K562 (cell line): Measurements from ENCODE around the gene CSNK1D. TPM values are rescaled to one million over a fixed set of nuclear protein-coding genes. Genes with fewer than 3 reads are reported as not detected.
A peak's percentile ranks its signal among the peaks of the same experiment; 100 is the strongest.

Experiments
- ATAC-seq: fragments of 200-7000 bp; cut with Tn5 transposase; 3 replicates; pipeline ENCODE4 v1.9.1; 2020; ENCODE audit warnings: moderate library complexity
- BruUV-seq: library from RNA; stranded (reverse); fragments of 400-500 nt; replicated peaks from 2 replicates; lab custom pipeline; 2021; lab: Mats Ljungman, UMichigan
- CTCF ChIA-PET: fragments of 300-600 bp; formaldehyde crosslinking; extraction: SDS; loops from one replicate; lab custom pipeline; 2021; ENCODE audit warnings: low intra/inter-chr PET ratio; lab: Yijun Ruan, JAX
- POLR2A ChIA-PET: fragments of 300-600, 350-650 bp; sonication (Branson Sonifier 250); formaldehyde crosslinking; extraction: SDS; loops from one replicate; lab custom pipeline; 2021; ENCODE audit warnings: antibody characterized with exemption, inconsistent platforms; lab: Yijun Ruan, JAX
- DNase-seq, 4 experiments: peaks; one replicate each; pipeline versions ENCODE4 v3.0.0 to v3.0.0-alpha.2; 2011 to 2018; ENCODE audit warnings: low spot score in 3 of 4, mixed read lengths in 3 of 4; ENCODE audit errors: extremely low read depth in 1 of 4
- FAIRE-seq: peaks from 2 replicates; lab custom pipeline; 2011; peaks lifted over from hg19 to GRCh38; lab: Jason Lieb, UNC
- H2AFZ ChIP-seq: 2 replicates; pipeline ENCODE4 v1.6.0; 2011; ENCODE audit warnings: low read depth, low read length, control low read depth, inconsistent platforms
- H3K27ac ChIP-seq: fragments of 200-600 bp; 3 replicates; pipeline ENCODE4 v1.8.0; 2011; ENCODE audit warnings: low read depth, mild to moderate bottlenecking, control low read depth, inconsistent platforms, low read length, moderate library complexity, mixed read lengths; ENCODE audit errors: extremely low read depth
- H3K27me3 ChIP-seq, 2 experiments: fragments of 300-600 bp in 1 of 2; 2 replicates in 1 of 2; 3 replicates in 1 of 2; pipeline versions ENCODE4 v1.6.0 to v1.8.0; 2011; ENCODE audit warnings: inconsistent platforms in 2 of 2, low read length in 2 of 2, mild to moderate bottlenecking in 1 of 2, mixed read lengths in 1 of 2, moderate library complexity in 1 of 2; ENCODE audit not compliant: control insufficient read depth in 2 of 2, insufficient read depth in 2 of 2
- H3K36me3 ChIP-seq: fragments of 300-600 bp; 3 replicates; pipeline ENCODE4 v1.8.0; 2011; ENCODE audit warnings: mild to moderate bottlenecking, low read length, inconsistent platforms; ENCODE audit not compliant: control insufficient read depth, insufficient read depth
- H3K4me1 ChIP-seq, 2 experiments: fragments of 200-600 bp in 1 of 2; replicated peaks in 1 of 2; 2 replicates in 1 of 2; 3 replicates in 1 of 2; pipeline versions ENCODE4 v1.5.1 to v1.8.0; 2011; ENCODE audit warnings: inconsistent platforms in 2 of 2, low read length in 2 of 2, mild to moderate bottlenecking in 1 of 2, mixed read lengths in 1 of 2, moderate library complexity in 1 of 2; ENCODE audit not compliant: control insufficient read depth in 2 of 2, insufficient read depth in 2 of 2
- H3K4me2 ChIP-seq: 2 replicates; pipeline ENCODE4 v1.6.1; 2011; ENCODE audit warnings: low read length, control low read depth, inconsistent platforms, mixed read lengths; ENCODE audit not compliant: insufficient read depth
- H3K4me3 ChIP-seq: fragments of 200-600 bp; sonication (generic), shearing (Covaris generic); 2 replicates; pipeline ENCODE4 v1.5.1; 2016; ENCODE audit warnings: control low read depth, inconsistent platforms
- H3K79me2 ChIP-seq: fragments of 200-600 bp; 3 replicates; pipeline ENCODE4 v1.8.0; 2011; ENCODE audit warnings: low read length, inconsistent platforms; ENCODE audit not compliant: control insufficient read depth, insufficient read depth
- H3K9ac ChIP-seq, 2 experiments: 2 replicates each; pipeline versions ENCODE4 v1.6.0 to v1.6.1; 2011; ENCODE audit warnings: low read depth in 2 of 2, low read length in 2 of 2, control low read depth in 1 of 2, inconsistent platforms in 1 of 2, mild to moderate bottlenecking in 1 of 2, mixed read lengths in 1 of 2; ENCODE audit not compliant: insufficient read depth in 1 of 2
- H3K9me1 ChIP-seq: one replicate; pipeline ENCODE4 v1.6.0; 2011; ENCODE audit warnings: inconsistent platforms, mild to moderate bottlenecking, low read length, moderate library complexity; ENCODE audit not compliant: control insufficient read depth, insufficient read depth
- H3K9me3 ChIP-seq: replicated peaks from 2 replicates; pipeline ENCODE4 v1.5.1; 2011; ENCODE audit warnings: low read depth, low read length, inconsistent platforms; ENCODE audit not compliant: control insufficient read depth, insufficient read depth
- H4K20me1 ChIP-seq: replicated peaks from 2 replicates; pipeline ENCODE4 v1.6.1; 2011; ENCODE audit warnings: low read length, inconsistent platforms, mixed read lengths; ENCODE audit not compliant: control insufficient read depth, insufficient read depth
- FOXK1 ChIP-seq: sonication (generic); formaldehyde crosslinking; IDR thresholded peaks from 2 replicates; pipeline ENCODE4 v1.8.0; 2022; ENCODE audit warnings: missing genetic modification reagents, mild to moderate bottlenecking, borderline replicate concordance
- MYBL2 ChIP-seq, 2 experiments: fragments of 450-650 bp in 1 of 2; sonication (generic) in 1 of 2; formaldehyde crosslinking in 1 of 2; IDR thresholded peaks; 2 replicates each; pipeline versions ENCODE4 v1.6.1 to v1.8.1; 2017 to 2022; ENCODE audit warnings: borderline replicate concordance in 1 of 2, inconsistent platforms in 1 of 2, low read depth in 1 of 2, mild to moderate bottlenecking in 1 of 2, missing genetic modification reagents in 1 of 2, moderate library complexity in 1 of 2
- RBFOX2 ChIP-seq: fragments of 200-400 bp; formaldehyde crosslinking; IDR thresholded peaks from 2 replicates; pipeline ENCODE4 v1.6.1; 2017; ENCODE audit warnings: low read depth, mild to moderate bottlenecking, low read length, moderate library complexity
- SRF ChIP-seq, 2 experiments: fragments of 250-450, 450-650 bp in 1 of 2; sonication (Bioruptor Pico) in 1 of 2; sonication (generic) in 1 of 2; formaldehyde crosslinking; IDR thresholded peaks; 2 replicates each; pipeline versions ENCODE4 v1.5.0 to v1.5.1; 2020 to 2022; ENCODE audit warnings: mild to moderate bottlenecking in 1 of 2, missing genetic modification reagents in 1 of 2
- SRSF7 ChIP-seq: fragments of 200-400 bp; formaldehyde crosslinking; optimal IDR thresholded peaks from 2 replicates; pipeline ENCODE3; 2017; ENCODE audit warnings: mild to moderate bottlenecking, low read depth, low read length
- YY1 ChIP-seq, 3 experiments: IDR thresholded peaks; 2 replicates each; pipeline ENCODE4 v1.6.1; 2011; ENCODE audit warnings: low read length in 2 of 3, mild to moderate bottlenecking in 2 of 3, moderate library complexity in 2 of 3, borderline replicate concordance in 1 of 3, control low read depth in 1 of 3, low read depth in 1 of 3; ENCODE audit not compliant: insufficient read depth in 3 of 3, insufficient replicate concordance in 2 of 3, control insufficient read depth in 1 of 3, insufficient read length in 1 of 3; ENCODE audit errors: extremely low read depth in 1 of 3
- WGBS: fragments of 100-300 bp; shearing (Covaris generic); methylation state at CpG from one replicate; pipeline ENCODE4 v1.1.6; 2016; ENCODE audit warnings: low coverage, mixed read lengths; ENCODE audit not compliant: insufficient coverage; ENCODE audit errors: missing lambda C conversion rate; 5-methylcytosine and 5-hydroxymethylcytosine counted together
- in situ Hi-C: fragments of 300-500 bp; cut with MboI; formaldehyde crosslinking; loops from 4 replicates; pipeline ENCODE4 v1.15.0; 2018; ENCODE audit warnings: inconsistent platforms, mixed read lengths
- intact Hi-C: fragments of 100-400 bp; cut with micrococcal nuclease; formaldehyde crosslinking; loops from 2 replicates; pipeline ENCODE4 v1.14.2; 2022
- polyA plus RNA-seq, 8 experiments: library from polyadenylated mRNA; depleted of rRNA in 4 of 8; stranded (reverse) in 5 of 8; unstranded in 3 of 8; fragments of >200 nt; fragmentation: Nextera tagmentation in 2 of 8; fragmentation: Illumina TruSeq in 1 of 8; extraction: Ambion mirVana in 2 of 8; extraction: Trizol in 1 of 8; gene quantifications; 2 replicates each; pipeline versions ENCODE4 v1.2.1 to v1.2.3, GENCODE V29; 2011 to 2014; ENCODE audit warnings: inconsistent platforms in 1 of 8, missing spikeins in 1 of 8
- total RNA-seq, 7 experiments: library from RNA; depleted of rRNA in 6 of 7; stranded (reverse); fragments of >200 nt in 6 of 7; fragmentation: Illumina TruSeq in 2 of 7; extraction: Trizol in 2 of 7; gene quantifications; 2 replicates each; pipeline versions ENCODE4 v1.2.1 to v1.2.3, GENCODE V29; 2011 to 2021; ENCODE audit warnings: low replicate concordance in 1 of 7
- TF ChIP-seq, protein P1 (sequence below): sonication (generic); formaldehyde crosslinking; IDR thresholded peaks from 2 replicates; pipeline ENCODE4 v1.9.0; 2022; ENCODE audit warnings: mild to moderate bottlenecking, missing genetic modification reagents

The CSNK1D gene
- total and polyA plus RNA-seq, 9 of the 15 experiments (the other 6 are each of a cell fraction or from before 2014, with no cell fraction given), result 6.5 to 133 (median 41.3) TPM

DNA sequence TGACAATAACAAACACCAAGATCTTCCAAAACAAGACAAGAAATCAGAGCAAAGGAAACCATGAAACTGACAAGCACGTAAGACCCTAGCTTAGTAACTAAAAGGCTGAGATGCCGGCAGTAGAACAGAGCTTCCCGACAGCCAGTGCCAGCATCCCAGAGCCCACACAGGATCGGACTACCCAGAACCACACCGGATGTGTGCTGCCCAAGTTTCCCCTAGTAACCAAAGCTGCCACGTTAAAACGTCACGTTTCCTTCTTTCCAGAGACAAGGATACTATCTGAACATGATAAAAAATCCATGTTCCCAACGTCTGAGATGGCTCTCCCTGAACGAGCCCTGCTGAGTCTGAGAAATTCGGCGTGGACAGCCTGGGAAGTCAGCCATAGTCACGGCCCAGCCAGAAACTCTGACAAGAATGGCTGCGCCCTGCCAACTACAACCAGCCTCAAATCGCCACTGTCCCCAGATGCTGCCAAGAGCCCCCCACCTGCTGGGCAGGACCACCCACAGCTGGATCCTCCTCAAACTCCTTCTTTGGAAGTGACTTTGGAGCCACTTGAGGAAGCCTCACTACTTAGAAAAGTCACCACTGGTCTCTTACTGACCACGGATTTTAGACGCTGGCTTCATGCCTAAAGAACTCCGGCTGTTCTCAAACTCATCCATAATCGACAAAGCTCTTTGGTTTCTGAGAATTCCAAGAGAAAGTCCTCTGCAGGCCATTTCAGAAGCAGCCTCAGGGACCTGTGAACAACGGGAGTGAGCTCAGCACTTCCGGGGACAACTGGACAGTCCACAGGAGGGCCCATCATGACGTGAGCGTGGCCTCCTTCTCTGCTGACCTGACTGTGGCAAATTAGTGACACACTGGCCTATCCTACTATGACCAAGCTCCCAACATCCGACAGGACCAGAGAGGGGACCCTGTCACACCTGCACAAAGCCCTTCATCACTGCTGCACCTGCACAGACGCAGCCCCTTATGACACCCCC, 77.5 kb downstream of the CSNK1D start:
- ChIA-PET CTCF (no interaction called here), POLR2A (interaction anchor here (0.7 to 1.5 kb wide), 2 partner anchors 10 to 11 kb away, joined by 3 to 8 read pairs; no protein-coding TSS in a partner anchor)
- Histone ChIP-seq H3K9ac (peak overlapping the region in 1 of 2 experiments; percentile 56; a peak in 1 of 4 replicates), H3K27me3 (no peaks in the 10 kb centered on the region; a peak in 1 of 5 replicates), H3K79me2 (no peaks in the 10 kb centered on the region; the same call in 2 of the 3 replicates), H3K9me3 (no peaks in the 10 kb centered on the region), H2AFZ (no peak overlapping the region), H3K4me3 (no peak overlapping the region), H3K4me2 (no peak overlapping the region), H3K36me3 (peaks cover 75% of the 10 kb centered on the region; the same call in 2 of the 3 replicates), H3K4me1 (peaks cover 13 to 30% of the 10 kb centered on the region in 2 experiments), H4K20me1 (no peaks in the 10 kb centered on the region), H3K27ac (no peak overlapping the region), H3K9me1 (no peaks in the 10 kb centered on the region)
- ATAC-seq (no peak), DNase-seq (peak in 1 of 4 experiments; percentile 2), FAIRE-seq (no peak)
- BruUV-seq, result no TSS peak
- intact Hi-C loops, result no loop called here
- in situ Hi-C loops, result no loop called here
- WGBS, result 81% methylated on average over 25 of the region's 25 CpGs
- TF ChIP-seq FOXK1 (no peak), SRF (CRISPR knock-in tag; IDR thresholded peaks at IDR 0.05) (peak in 1 of 2 experiments; percentile 41; a peak in 1 of 4 replicates)

GRCh38 chr17:82194765-82195164, 78.7 kb downstream of the CSNK1D start:
- WGBS, result 91% methylated on average over 11 of the region's 16 CpGs

More at GRCh38 chr17:82194765-82195164, 78.7 kb downstream of the CSNK1D start:
- TF ChIP-seq YY1 (IDR thresholded peaks at IDR 0.05; ENCODE audit: borderline replicate concordance in 1 of 3, control insufficient read depth in 1 of 3, extremely low read depth in 1 of 3, insufficient read depth in 3 of 3, insufficient read length in 1 of 3, insufficient replicate concordance in 2 of 3, low read depth in 1 of 3, low read length in 2 of 3) (no peak), RBFOX2 (0 out of 2 replicates have a peak, but pooled peaks have one; percentile 21), SRSF7 (no peak), MYBL2 (IDR thresholded peaks at IDR 0.05; ENCODE audit: low read depth) (no peak), MYBL2 (CRISPR knock-in tag; IDR thresholded peaks at IDR 0.05; ENCODE audit: borderline replicate concordance) (no peak)
- TF ChIP-seq, protein P1, sequence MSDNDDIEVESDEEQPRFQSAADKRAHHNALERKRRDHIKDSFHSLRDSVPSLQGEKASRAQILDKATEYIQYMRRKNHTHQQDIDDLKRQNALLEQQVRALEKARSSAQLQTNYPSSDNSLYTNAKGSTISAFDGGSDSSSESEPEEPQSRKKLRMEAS (CRISPR knock-in tag), result 0 out of 2 replicates have a peak, but pooled peaks have one; percentile 23
- H4K20me1 ChIP-seq, result no peaks in the 10 kb centered on the region
- FAIRE-seq (no peak), DNase-seq (no peak), ATAC-seq (no peak)
- H3K4me1 ChIP-seq, result peaks cover under 1 to 18% of the 10 kb centered on the region in 2 experiments; a peak in 4 of 5 replicates
- CTCF ChIA-PET, result no interaction called here
- H2AFZ ChIP-seq, result no peak overlapping the region
- no TSS peak for BruUV-seq
- in situ Hi-C loops (no loop called here), intact Hi-C loops (no loop called here)
- no peak overlapping the region for H3K27ac ChIP-seq
- H3K9me1 ChIP-seq, result no peaks in the 10 kb centered on the region
- no peaks in the 10 kb centered on the region for H3K9me3 ChIP-seq
- H3K9ac ChIP-seq, result no peak overlapping the region
- H3K4me2 ChIP-seq, result no peak overlapping the region
- POLR2A ChIA-PET, result no interaction called here
- peaks cover 74% of the 10 kb centered on the region; the same call in 2 of the 3 replicates for H3K36me3 ChIP-seq
- H3K27me3 ChIP-seq, result no peaks in the 10 kb centered on the region; a peak in 1 of 5 replicates
- no peak overlapping the region for H3K4me3 ChIP-seq
- H3K79me2 ChIP-seq, result no peaks in the 10 kb centered on the region
